DND-41 (cell line): ENCODE measurements around the gene PDE3B.

Experiments used
- EZH2 ChIP-seq: IDR thresholded peaks from 3 replicates; pipeline ENCODE4 v1.6.1; 2012; ENCODE audit warnings: borderline replicate concordance, low read depth, mild to moderate bottlenecking, moderate library complexity, low read length, inconsistent platforms; ENCODE audit not compliant: severe bottlenecking
- TF ChIP-seq, protein P1 (sequence below): IDR thresholded peaks from 2 replicates; pipeline ENCODE4 v1.5.1; 2012; ENCODE audit warnings: borderline replicate concordance, low read length, moderate library complexity, mild to moderate bottlenecking; ENCODE audit not compliant: poor library complexity, severe bottlenecking; ENCODE audit errors: extremely low read depth

DNA sequence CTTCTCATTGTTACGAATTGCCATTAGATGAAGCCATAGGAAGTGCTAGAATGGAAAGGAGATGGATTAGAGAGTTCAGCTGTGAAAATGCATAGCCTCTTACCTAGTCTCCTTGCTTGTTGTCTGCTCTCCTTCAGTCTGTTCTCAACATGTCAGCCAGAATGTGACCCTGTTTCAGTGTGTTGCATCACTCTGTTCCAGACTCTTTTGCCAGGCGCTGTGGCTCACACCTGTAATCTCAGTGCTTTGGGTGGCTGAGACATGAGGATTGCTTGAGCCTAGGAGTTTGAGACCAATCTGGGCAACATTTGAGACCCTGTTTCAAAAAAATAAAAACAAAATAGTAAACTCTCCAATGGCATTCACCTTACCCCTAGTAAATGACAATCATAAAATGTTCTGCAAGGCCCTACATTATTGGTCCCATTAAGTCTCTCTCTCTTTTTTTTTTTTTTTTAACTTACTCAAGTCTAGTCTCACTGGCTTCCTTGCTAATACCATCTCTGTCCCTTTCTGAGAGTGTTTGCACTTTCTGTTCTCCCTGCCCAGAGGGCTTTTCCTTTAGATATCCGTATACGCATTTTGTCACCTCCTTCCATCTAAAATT is 209.1 kb downstream of the PDE3B start:
- TF ChIP-seq, protein P1, sequence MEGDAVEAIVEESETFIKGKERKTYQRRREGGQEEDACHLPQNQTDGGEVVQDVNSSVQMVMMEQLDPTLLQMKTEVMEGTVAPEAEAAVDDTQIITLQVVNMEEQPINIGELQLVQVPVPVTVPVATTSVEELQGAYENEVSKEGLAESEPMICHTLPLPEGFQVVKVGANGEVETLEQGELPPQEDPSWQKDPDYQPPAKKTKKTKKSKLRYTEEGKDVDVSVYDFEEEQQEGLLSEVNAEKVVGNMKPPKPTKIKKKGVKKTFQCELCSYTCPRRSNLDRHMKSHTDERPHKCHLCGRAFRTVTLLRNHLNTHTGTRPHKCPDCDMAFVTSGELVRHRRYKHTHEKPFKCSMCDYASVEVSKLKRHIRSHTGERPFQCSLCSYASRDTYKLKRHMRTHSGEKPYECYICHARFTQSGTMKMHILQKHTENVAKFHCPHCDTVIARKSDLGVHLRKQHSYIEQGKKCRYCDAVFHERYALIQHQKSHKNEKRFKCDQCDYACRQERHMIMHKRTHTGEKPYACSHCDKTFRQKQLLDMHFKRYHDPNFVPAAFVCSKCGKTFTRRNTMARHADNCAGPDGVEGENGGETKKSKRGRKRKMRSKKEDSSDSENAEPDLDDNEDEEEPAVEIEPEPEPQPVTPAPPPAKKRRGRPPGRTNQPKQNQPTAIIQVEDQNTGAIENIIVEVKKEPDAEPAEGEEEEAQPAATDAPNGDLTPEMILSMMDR, result no peak
- no peak for TF ChIP-seq EZH2
